Ascending aorta (tissue), 2 donors: ENCODE data around the gene CDYL2. TPM values are rescaled to one million over a fixed set of nuclear protein-coding genes. Genes with fewer than 3 reads are reported as not detected.

Experiments used
- DNase-seq, 2 donors: peaks; one replicate each; pipeline ENCODE4 v3.0.0-alpha.2; 2019; ENCODE audit warnings: low spot score in 2 of 2
- H3K27ac ChIP-seq, 2 donors: fragments of 200-600 bp; sonication (generic); one replicate each; pipeline ENCODE4 v1.5.1; 2016 to 2017; ENCODE audit warnings: mild to moderate bottlenecking in 1 of 2
- H3K27me3 ChIP-seq: fragments of 200-600 bp; sonication (generic); one replicate; pipeline ENCODE4 v1.5.1; 2017
- H3K36me3 ChIP-seq, 2 donors: fragments of 200-600 bp; sonication (generic); one replicate each; pipeline ENCODE4 v1.5.1; 2016
- H3K4me1 ChIP-seq, 2 donors: fragments of 200-600 bp; sonication (generic); one replicate each; pipeline ENCODE4 v1.5.1; 2016 to 2017; ENCODE audit warnings: mild to moderate bottlenecking in 1 of 2
- H3K4me3 ChIP-seq, 2 donors: fragments of 200-600 bp; sonication (generic); one replicate each; pipeline ENCODE4 v1.5.1; 2016 to 2017; ENCODE audit warnings: mild to moderate bottlenecking in 1 of 2
- H3K9me3 ChIP-seq, 2 donors: fragments of 200-600 bp; sonication (generic); one replicate each; pipeline ENCODE4 v1.5.1; 2016
- CTCF ChIP-seq, 3 experiments: fragments of 200-600 bp in 2 of 3; fragments of 450-650 bp in 1 of 3; sonication (generic) in 2 of 3; IDR thresholded peaks; one replicate each; pipeline ENCODE4 v1.5.1; 2016 to 2019; ENCODE audit warnings: antibody characterized with exemption in 3 of 3, mild to moderate bottlenecking in 1 of 3, moderate library complexity in 1 of 3
- intact Hi-C: fragments of 100-400 bp; cut with DNase I; formaldehyde crosslinking; loops from one replicate; pipeline ENCODE4 v1.15.1; 2023
- total RNA-seq: library from RNA; depleted of rRNA; stranded (reverse); fragments of >200 nt; gene quantifications from one replicate; pipeline ENCODE4 v1.1.0, GENCODE V29; 2016

The CDYL2 gene
- total RNA-seq, 1 donor from 2014 or later = 5.0 TPM

GRCh38 chr16:80552277-80552676 lies 252.1 kb downstream of the CDYL2 start:
- no peak for TF ChIP-seq CTCF (IDR thresholded peaks at IDR 0.05)
- H3K27ac ChIP-seq = no peak overlapping the region
- intact Hi-C loops = no loop called here

More at GRCh38 chr16:80552277-80552676, 252.1 kb downstream of the CDYL2 start:
- Histone ChIP-seq H3K27me3 (no peaks in the 10 kb centered on the region), H3K4me3 (no peak overlapping the region), H3K36me3 (no peaks in the 10 kb centered on the region), H3K4me1 (no peaks in the 10 kb centered on the region), H3K9me3 (no peaks in the 10 kb centered on the region)
- no peak for DNase-seq

Other genes starting within 250 kb of the CDYL2 start
- gene CMC2, start 202.3 kb upstream of the CDYL2 start, total RNA-seq = 4.0 TPM
- not detected for gene CENPN, start 202.6 kb upstream of the CDYL2 start, total RNA-seq
- gene ATMIN, start 231.2 kb upstream of the CDYL2 start, total RNA-seq = 11.9 TPM